Measurements from ENCODE around the gene KDM4B.

DNA sequence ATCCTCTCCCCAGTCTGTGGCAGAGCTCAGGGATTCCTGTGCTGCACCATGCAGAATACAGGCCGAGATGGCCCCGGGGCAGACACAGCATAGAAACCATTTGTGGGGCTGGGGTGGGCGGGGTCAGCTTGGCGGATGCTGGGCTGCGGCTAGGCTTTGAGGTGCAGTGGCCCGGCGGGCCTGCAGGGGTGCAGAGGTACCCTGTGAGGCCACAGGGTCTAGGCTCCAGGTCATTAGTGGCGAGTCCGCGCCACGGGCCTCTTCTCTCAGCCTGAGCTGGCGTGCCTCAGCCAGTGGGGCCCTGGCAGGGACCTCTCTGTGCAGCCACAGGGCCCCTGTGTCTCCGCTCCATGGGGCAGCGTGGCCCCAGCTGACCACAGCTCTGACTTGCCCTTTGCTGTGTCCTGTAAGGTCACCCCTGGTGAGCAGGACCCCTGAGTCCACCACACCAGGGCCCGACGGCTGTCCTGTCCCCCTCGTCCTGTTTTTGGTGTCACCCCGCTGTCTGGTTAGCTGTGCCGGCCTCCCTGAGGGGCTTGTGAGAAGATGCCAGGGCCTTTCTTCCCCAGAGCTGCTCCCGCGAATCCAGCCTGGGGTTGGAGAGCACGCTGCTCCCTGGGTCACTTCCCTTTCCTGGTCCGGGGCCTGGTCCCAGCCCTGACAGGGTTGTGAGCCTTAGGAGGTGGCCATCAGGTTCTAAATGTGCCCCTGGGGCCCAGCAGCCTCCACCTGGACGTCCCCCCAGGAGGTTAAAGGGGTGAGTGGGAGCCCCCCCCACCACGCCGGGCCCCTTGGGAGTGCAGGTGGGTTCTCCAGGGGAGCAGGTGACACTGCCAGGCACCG is 12.1 kb downstream of the KDM4B start:
- no peak for TF ChIP-seq CTCF (IDR thresholded peaks at IDR 0.05; ENCODE audit: low read depth, low read length, missing input control)
- TF ChIP-seq MAX (IDR thresholded peaks at IDR 0.05): no peak
- no peak for TF ChIP-seq SP1 (IDR thresholded peaks at IDR 0.05)
- no peak for TF ChIP-seq TAF1 (conservative IDR thresholded peaks at IDR 0.05)
- no peak for TF ChIP-seq GABPA (IDR thresholded peaks at IDR 0.05 in 1 of 2, conservative IDR thresholded peaks at IDR 0.05 in 1 of 2)
